ENCODE data around the gene CH25H.

The CH25H gene

DNA sequence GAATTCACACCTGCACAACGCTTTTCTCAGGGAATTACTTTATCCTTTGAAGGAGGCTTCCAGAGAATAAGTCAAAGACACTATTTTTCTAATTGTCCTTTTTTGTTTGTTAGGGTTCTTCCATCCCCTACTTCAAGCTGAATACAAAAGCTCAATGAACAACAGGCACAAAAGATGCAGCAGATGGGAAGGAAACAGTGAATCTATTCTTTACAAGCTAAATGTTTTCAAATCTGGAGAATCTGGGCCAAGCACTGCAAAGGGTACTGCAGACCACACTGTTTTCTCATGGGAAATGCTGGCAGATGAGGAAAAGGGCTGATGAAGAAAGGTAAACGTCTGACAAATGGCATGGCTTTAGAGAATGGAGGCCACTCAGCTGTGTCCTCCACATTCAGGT, 25.9 kb upstream of the CH25H start:
- no peak for DNase-seq (ENCODE audit: extremely low read depth, low read depth)
- H3K4me3 ChIP-seq (replicated peaks; ENCODE audit: low read depth, low read length) = no peak overlapping the region
- TF ChIP-seq, protein P1, sequence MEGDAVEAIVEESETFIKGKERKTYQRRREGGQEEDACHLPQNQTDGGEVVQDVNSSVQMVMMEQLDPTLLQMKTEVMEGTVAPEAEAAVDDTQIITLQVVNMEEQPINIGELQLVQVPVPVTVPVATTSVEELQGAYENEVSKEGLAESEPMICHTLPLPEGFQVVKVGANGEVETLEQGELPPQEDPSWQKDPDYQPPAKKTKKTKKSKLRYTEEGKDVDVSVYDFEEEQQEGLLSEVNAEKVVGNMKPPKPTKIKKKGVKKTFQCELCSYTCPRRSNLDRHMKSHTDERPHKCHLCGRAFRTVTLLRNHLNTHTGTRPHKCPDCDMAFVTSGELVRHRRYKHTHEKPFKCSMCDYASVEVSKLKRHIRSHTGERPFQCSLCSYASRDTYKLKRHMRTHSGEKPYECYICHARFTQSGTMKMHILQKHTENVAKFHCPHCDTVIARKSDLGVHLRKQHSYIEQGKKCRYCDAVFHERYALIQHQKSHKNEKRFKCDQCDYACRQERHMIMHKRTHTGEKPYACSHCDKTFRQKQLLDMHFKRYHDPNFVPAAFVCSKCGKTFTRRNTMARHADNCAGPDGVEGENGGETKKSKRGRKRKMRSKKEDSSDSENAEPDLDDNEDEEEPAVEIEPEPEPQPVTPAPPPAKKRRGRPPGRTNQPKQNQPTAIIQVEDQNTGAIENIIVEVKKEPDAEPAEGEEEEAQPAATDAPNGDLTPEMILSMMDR (IDR thresholded peaks at IDR 0.05; ENCODE audit: low read depth, low read length, missing control alignments) = no peak

DNA sequence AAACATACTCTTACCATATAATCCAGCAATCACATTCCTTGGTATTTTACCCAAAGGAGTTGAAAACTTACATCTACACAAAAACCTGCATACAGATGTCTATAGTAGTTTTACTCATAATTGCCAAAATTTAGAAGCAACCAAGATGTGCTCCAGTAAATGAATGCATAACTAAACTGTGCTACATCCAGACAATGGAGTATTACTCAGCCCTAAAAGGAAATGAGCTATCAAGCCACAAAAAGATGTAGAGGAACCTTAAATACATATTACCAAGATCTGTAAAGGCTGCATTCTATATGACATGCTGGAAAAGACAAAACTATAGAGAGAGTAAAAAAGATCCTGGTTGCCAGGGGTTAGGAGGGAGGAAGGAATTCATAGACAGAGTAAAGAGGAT, 21.8 kb upstream of the CH25H start:
- H3K4me3 ChIP-seq (replicated peaks; ENCODE audit: low read depth, low read length) = no peak overlapping the region
- TF ChIP-seq, protein P1 (IDR thresholded peaks at IDR 0.05; ENCODE audit: low read depth, low read length, missing control alignments) = no peak
- DNase-seq (ENCODE audit: extremely low read depth, low read depth) = no peak

DNA sequence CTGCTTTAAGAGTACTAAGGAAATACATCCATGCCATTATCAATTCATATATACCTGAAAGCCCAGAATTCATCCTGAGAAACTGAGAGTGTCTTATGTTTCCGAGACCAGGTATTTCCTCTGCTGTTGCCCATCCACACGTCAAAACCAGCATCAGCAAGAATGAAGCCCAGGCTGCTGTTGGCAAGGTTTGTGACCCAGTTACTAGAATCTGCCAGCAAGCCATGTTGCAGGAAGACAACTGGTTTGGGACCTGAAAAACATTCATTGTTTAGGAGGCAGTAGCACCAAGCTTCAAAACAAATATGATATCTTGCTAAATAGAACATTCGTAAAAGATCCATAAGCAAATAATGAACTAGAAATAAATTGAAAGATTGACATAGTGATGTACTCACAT, 21.0 kb upstream of the CH25H start:
- TF ChIP-seq, protein P1 (IDR thresholded peaks at IDR 0.05; ENCODE audit: low read depth, low read length, missing control alignments) = no peak
- no peak overlapping the region for H3K4me3 ChIP-seq (replicated peaks; ENCODE audit: low read depth, low read length)
- DNase-seq (ENCODE audit: extremely low read depth, low read depth) = no peak

DNA sequence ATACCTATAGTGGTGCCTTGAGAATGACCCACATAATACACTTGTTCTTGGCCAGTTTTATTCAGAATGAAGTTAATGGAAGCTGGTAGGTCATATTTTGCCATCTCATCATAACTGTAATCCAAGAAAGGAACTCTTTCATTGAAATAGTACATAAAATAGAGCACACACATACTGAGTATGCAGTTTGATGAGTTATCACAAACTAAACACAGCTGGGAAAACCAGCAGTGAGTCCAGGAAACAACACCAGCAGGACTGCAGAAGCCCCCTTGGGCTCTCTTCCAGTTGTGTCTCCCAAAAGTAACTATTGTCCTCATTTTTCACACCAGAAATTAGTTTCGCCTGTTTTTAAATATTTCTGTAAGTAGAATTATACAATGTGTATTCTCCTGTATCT, 19.8 kb upstream of the CH25H start:
- DNase-seq (ENCODE audit: extremely low read depth, low read depth) = no peak
- no peak overlapping the region for H3K4me3 ChIP-seq (replicated peaks; ENCODE audit: low read depth, low read length)
- TF ChIP-seq, protein P1 (IDR thresholded peaks at IDR 0.05; ENCODE audit: low read depth, low read length, missing control alignments) = no peak

DNA sequence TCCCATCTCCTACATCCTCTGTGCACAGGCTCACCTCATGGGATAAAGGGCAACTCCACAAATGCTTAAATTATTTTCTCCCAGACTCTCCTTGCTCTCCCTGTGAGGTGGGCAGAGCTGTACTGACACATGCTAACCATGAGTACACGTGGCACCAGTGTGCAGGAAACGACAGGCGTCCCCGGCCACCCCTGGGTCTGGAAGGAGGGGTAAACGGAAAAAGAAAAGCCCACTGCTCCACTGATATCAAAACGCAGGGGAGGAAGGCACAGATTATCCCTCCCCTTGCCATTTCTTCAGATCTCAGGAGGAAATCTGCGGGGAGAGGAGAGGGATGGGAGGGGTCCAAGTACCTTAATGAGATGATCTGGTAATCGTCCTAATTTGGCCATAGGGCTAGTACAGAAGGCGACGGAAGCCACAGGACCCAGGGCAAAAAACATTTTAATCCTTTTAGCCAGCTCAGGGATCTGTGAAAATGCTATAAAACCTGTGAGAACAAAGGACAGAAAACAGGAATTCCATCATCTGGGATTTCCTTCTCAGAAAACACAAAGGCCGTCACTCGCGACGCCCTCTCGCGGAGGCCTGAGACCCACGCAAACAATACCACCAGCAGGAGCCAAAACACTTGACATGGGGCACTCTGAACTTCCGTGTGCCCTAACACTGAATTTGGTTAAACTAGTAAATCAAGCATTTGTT, 17.8 kb upstream of the CH25H start:
- TF ChIP-seq, protein P1 (IDR thresholded peaks at IDR 0.05; ENCODE audit: low read depth, low read length, missing control alignments) = peak; percentile 21
- DNase-seq (ENCODE audit: extremely low read depth, low read depth) = no peak

DNA sequence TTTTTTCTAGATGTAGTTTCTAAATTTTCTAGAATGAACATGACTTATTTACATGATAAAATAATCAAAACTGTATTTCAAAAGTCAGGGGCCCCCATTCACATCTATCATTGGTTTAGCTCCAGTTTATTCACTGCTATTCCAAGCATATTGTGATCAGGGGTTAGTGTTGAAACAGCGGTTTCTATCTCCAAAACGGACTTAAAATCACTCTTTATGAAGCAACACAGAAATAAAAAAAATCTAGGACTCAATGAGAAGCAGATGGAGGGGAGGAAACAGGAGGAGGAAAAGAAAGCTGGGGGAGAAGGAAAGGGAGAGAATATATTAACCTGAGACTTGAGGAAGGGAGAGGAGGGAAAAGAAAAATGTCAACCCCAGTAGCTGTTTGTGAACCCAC, 14.8 kb upstream of the CH25H start:
- DNase-seq (ENCODE audit: extremely low read depth, low read depth) = no peak
- no peak overlapping the region for H3K4me3 ChIP-seq (replicated peaks; ENCODE audit: low read depth, low read length)
- TF ChIP-seq, protein P1 (IDR thresholded peaks at IDR 0.05; ENCODE audit: low read depth, low read length, missing control alignments) = no peak

More for the DNA sequence above, 17.8 kb upstream of the CH25H start:
- no peak overlapping the region for H3K4me3 ChIP-seq (replicated peaks; ENCODE audit: low read depth, low read length)
